D341Med (cell line): ENCODE measurements around the gene PRUNE2.

Experiments used
- DNase-seq: peaks from one replicate; pipeline ENCODE4 v3.0.0; 2012; ENCODE audit warnings: low spot score

PRUNE2 gene

GRCh38 chr9:76573408-76573807 is 332.5 kb downstream of the PRUNE2 start:
- no peak for DNase-seq

- DNase-seq, result no peak
Measured at GRCh38 chr9:76572151-76572550, 333.8 kb downstream of the PRUNE2 start.

DNA sequence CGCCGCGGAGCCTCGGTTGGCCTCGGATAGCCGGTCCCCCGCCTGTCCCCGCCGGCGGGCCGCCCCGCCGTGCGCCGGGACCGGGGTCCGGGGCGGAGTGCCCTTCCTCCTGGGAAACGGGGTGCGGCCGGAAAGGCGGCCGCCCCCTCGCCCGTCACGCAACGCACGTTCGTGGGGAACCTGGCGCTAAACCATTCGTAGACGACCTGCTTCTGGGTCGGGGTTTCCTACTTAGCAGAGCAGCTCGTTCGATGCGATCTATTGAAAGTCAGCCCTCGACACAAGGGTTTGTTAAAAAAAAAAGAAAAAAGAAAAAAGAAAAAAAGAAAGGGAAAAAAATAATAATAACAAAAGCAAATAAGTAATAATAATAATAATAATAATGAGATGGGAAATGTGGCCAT is 334.2 kb downstream of the PRUNE2 start:
- DNase-seq, result no peak

DNA sequence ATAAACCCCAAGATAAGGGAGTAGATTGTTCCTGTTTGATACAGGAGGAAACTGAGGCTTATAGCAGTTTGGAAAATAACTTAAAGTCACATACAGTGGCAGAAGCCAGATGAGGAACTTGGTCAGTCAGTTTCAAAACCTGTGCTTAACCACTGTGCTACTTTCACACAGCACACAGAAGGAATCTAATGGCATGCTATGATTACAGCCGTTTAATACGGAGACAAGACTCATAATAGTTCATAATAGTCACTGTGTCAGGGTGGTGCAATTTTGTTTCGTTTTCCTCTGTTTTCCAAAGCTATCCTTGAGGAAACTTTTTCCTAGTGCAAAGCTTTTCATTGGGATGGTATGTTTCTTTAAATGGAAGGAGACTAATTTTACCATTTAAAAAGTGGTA is 334.6 kb downstream of the PRUNE2 start:
- DNase-seq, result no peak

DNA sequence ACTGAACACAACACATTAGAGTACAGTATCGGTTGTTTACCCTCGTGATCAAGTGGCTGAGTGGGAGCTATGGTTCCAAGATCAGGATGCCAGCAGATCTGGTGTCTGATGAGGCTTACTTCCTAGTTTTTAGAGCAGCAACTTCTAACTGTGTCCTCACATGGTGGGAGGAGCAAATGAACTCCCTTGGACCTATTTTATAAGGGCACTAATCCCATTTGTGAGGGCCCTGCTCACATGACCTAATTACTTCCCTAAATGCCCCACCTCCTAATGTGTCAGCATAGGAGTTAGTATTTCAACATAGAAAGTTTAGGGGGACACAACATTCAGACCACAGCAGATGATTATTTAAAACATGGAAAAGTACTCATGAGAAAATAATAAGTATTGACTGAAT is 335.1 kb downstream of the PRUNE2 start:
- no peak for DNase-seq

- no peak for DNase-seq
Measured at GRCh38 chr9:76567086-76567485, 338.8 kb downstream of the PRUNE2 start.

DNA sequence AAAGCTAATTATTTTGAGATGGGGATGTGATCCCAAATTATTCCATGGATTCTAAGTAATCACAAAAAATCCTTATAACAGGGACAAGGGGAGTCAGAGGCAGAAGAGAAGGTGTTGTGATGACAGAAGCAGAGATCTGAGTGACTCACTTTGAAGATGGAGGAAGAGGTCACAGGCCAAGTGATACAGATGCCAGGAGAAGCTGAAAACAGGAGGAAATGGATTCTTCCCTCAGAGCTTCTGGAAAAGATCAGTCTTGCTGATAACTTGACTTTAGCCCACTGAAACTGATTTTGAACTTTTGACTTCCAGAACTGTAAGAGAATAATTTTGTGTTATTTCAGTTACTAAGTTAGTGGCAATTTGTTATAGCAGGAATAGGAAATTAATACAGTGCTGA is 341.6 kb downstream of the PRUNE2 start:
- DNase-seq, result no peak

DNA sequence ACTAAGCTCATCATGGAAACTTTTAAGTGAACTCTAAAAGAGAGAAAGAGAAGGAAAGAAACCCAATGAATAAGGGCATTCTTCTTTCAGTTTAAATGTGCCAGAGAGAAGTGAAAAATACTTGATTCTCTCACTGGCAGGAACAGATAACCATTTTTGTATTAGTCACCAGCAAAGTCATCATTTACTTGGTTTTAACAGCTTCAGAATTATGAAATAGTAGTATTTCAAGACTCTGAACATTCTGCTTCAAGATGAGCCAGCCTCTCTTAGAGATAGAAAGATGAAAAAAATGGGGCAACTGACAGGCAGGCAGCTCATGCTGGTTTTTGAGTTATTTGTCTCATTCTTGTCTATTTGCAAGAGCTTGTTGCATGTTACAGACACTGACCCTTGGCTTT is 343.4 kb downstream of the PRUNE2 start:
- no peak for DNase-seq

DNA sequence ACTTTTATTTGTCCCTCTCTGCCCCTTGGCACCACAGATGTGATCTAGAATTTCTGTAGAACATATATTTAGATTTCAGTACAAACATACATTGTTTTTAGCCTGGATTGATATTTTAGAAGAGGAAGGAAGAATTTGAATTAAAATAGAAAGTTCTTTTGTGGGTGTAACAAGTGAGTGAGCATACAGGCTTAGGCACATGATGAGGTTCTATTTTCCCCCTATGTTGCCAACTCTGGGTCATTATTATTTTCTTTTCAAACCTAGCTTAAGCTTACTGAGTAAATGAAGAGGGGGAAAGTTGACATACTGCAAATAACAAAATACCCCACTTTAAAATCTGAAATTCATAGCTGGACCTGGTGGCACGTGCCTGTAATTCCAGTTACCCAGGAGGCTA is 344.0 kb downstream of the PRUNE2 start:
- no peak for DNase-seq
